PFSK-1 (cell line): ENCODE results near the gene FOXN1.

ENCODE experiments used
- FOXP2 ChIP-seq: optimal IDR thresholded peaks from 2 replicates; pipeline ENCODE3; 2011; ENCODE audit warnings: borderline replicate concordance, control low read depth, inconsistent platforms; ENCODE audit not compliant: insufficient read depth; ENCODE audit errors: extremely low read length, extremely low read depth
- POLR2AphosphoS5 ChIP-seq: IDR thresholded peaks from 2 replicates; pipeline ENCODE4 v1.6.1; 2012; ENCODE audit warnings: low read depth, mild to moderate bottlenecking, control low read depth, low read length, moderate library complexity
- TF ChIP-seq, protein P1 (sequence below), 2 experiments: IDR thresholded peaks; 2 replicates each; pipeline versions ENCODE4 v1.6.1 to v1.8.0; 2011 to 2012; ENCODE audit warnings: low read depth in 2 of 2, low read length in 2 of 2, control low read depth in 1 of 2, inconsistent platforms in 1 of 2, mild to moderate bottlenecking in 1 of 2, moderate library complexity in 1 of 2; ENCODE audit not compliant: insufficient read depth in 1 of 2

DNA sequence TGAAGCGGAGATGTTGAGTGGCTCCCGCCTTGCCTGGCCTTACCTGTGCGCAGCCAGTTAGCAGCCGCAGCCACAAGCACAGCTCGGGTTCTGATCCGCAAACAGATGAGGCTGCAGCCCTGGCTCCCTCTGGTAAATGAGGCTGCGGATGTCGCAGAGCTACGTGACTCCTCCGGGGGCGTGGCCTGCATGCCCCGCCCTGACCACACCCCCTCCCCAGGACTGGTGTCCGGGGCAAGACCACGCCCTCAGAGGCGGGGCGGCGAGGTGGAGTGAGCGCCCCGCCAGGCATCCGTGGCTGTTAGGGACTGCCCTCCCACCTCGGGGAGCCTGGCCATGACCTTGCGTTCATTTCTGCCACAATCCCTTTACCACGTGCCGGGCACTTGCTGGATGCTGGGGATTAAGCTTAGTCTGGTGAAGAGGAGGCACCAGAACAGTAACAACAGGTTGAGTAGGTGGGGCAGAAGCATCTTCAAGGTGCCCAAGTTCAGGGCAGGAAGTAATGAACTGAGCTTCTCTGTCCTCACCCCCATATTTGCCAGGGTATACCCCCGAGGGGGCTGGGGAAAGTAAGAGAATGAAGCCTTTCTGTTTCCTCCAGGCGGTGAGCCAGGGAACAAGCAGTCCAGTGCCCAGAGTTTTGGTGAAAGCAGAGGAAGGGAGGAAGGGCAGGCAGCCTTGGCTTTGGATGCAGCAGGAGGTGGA, 70.8 kb downstream of the FOXN1 start, which contains the start of gene ALDOC:
- TF ChIP-seq POLR2AphosphoS5 (peak; percentile 70), FOXP2 (peak; percentile 47)
- TF ChIP-seq, protein P1, sequence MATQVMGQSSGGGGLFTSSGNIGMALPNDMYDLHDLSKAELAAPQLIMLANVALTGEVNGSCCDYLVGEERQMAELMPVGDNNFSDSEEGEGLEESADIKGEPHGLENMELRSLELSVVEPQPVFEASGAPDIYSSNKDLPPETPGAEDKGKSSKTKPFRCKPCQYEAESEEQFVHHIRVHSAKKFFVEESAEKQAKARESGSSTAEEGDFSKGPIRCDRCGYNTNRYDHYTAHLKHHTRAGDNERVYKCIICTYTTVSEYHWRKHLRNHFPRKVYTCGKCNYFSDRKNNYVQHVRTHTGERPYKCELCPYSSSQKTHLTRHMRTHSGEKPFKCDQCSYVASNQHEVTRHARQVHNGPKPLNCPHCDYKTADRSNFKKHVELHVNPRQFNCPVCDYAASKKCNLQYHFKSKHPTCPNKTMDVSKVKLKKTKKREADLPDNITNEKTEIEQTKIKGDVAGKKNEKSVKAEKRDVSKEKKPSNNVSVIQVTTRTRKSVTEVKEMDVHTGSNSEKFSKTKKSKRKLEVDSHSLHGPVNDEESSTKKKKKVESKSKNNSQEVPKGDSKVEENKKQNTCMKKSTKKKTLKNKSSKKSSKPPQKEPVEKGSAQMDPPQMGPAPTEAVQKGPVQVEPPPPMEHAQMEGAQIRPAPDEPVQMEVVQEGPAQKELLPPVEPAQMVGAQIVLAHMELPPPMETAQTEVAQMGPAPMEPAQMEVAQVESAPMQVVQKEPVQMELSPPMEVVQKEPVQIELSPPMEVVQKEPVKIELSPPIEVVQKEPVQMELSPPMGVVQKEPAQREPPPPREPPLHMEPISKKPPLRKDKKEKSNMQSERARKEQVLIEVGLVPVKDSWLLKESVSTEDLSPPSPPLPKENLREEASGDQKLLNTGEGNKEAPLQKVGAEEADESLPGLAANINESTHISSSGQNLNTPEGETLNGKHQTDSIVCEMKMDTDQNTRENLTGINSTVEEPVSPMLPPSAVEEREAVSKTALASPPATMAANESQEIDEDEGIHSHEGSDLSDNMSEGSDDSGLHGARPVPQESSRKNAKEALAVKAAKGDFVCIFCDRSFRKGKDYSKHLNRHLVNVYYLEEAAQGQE (IDR thresholded peaks at IDR 0.05; ENCODE audit: insufficient read depth in 1 of 2, low read depth in 2 of 2, low read length in 2 of 2), result no peak
